H1 (cell line): ENCODE data around the gene MAP3K13. TPM values are rescaled to one million over a fixed set of nuclear protein-coding genes. Genes with fewer than 3 reads are reported as not detected.

Experiments used
- CTCF ChIA-PET: fragments of 300-600 bp; sonication (Branson Sonifier 250); formaldehyde crosslinking; loops from one replicate; lab custom pipeline; 2021; ENCODE audit not compliant: partially characterized antibody; lab: Charles Lee
- POLR2A ChIA-PET: fragments of 300-600 bp; sonication (Branson Sonifier 250); formaldehyde crosslinking; loops from one replicate; lab custom pipeline; 2021; ENCODE audit warnings: inconsistent platforms; ENCODE audit not compliant: partially characterized antibody; lab: Charles Lee
- DNase-seq, 2 experiments: peaks; one replicate each; pipeline versions ENCODE4 v3.0.0 to v3.0.0-alpha.2; 2010 to 2022; ENCODE audit warnings: low spot score in 2 of 2, low read depth in 1 of 2, mixed read lengths in 1 of 2
- FAIRE-seq: peaks from 2 replicates; lab custom pipeline; 2011; peaks lifted over from hg19 to GRCh38; lab: Jason Lieb, UNC
- H2AFZ ChIP-seq: 2 replicates; pipeline ENCODE4 v1.8.1; 2012; ENCODE audit warnings: low read length, inconsistent platforms
- H2AK5ac ChIP-seq: 2 replicates; pipeline ENCODE4 v1.6.1; 2013; ENCODE audit warnings: low read depth, low read length
- H2BK120ac ChIP-seq: replicated peaks from 2 replicates; pipeline ENCODE3; 2013; ENCODE audit warnings: low read depth, low read length, inconsistent platforms
- H2BK12ac ChIP-seq: 2 replicates; pipeline ENCODE4 v1.6.1; 2013; ENCODE audit warnings: low read depth, low read length
- H2BK15ac ChIP-seq: 2 replicates; pipeline ENCODE4 v1.6.1; 2013; ENCODE audit warnings: low read length
- H2BK20ac ChIP-seq: 2 replicates; pipeline ENCODE4 v1.6.1; 2013; ENCODE audit warnings: low read length
- H2BK5ac ChIP-seq: 2 replicates; pipeline ENCODE4 v1.6.1; 2013; ENCODE audit warnings: low read depth, low read length
- H3K14ac ChIP-seq: 2 replicates; pipeline ENCODE4 v1.6.1; 2013; ENCODE audit warnings: inconsistent platforms; ENCODE audit not compliant: insufficient read length
- H3K18ac ChIP-seq: 2 replicates; pipeline ENCODE4 v1.6.1; 2013; ENCODE audit warnings: low read length; ENCODE audit errors: extremely low read depth
- H3K23ac ChIP-seq: 2 replicates; pipeline ENCODE4 v1.6.1; 2013; ENCODE audit warnings: inconsistent platforms; ENCODE audit not compliant: insufficient read length
- H3K23me2 ChIP-seq: 2 replicates; pipeline ENCODE4 v1.6.1; 2013; ENCODE audit warnings: low read depth, low read length
- H3K27ac ChIP-seq: 2 replicates; pipeline ENCODE4 v1.6.1; 2011; ENCODE audit warnings: low read depth, low read length, inconsistent platforms
- H3K27me3 ChIP-seq, 4 experiments: replicated peaks in 1 of 4; 1 replicate in 1 of 4; 2 replicates in 3 of 4; pipeline versions ENCODE4 v1.6.1 to v1.8.1; 2011 to 2013; ENCODE audit warnings: low read length in 3 of 4, mild to moderate bottlenecking in 3 of 4, inconsistent platforms in 2 of 4, mixed read lengths in 2 of 4, moderate library complexity in 1 of 4; ENCODE audit not compliant: control insufficient read depth in 3 of 4, insufficient read depth in 3 of 4; ENCODE audit errors: extremely low read depth in 1 of 4
- H3K36me3 ChIP-seq, 4 experiments: 2 replicates each; pipeline versions ENCODE4 v1.6.1 to v1.8.1; 2011 to 2013; ENCODE audit warnings: mild to moderate bottlenecking in 4 of 4, low read length in 3 of 4, moderate library complexity in 2 of 4, control low read depth in 1 of 4, inconsistent platforms in 1 of 4; ENCODE audit not compliant: insufficient read depth in 4 of 4, control insufficient read depth in 2 of 4
- H3K4ac ChIP-seq: replicated peaks from 2 replicates; pipeline ENCODE3; 2013; ENCODE audit warnings: low read length, low read depth, mixed read lengths, inconsistent platforms; ENCODE audit not compliant: insufficient read length
- H3K4me1 ChIP-seq, 4 experiments: replicated peaks in 1 of 4; 1 replicate in 1 of 4; 2 replicates in 3 of 4; pipeline versions ENCODE4 v1.6.1 to v1.8.1; 2011 to 2013; ENCODE audit warnings: low read length in 3 of 4, inconsistent platforms in 2 of 4, mixed read lengths in 1 of 4; ENCODE audit not compliant: insufficient read depth in 4 of 4, control insufficient read depth in 3 of 4
- H3K4me2 ChIP-seq, 2 experiments: 2 replicates each; pipeline versions ENCODE4 v1.6.1 to v1.8.1; 2011 to 2013; ENCODE audit warnings: low read depth in 2 of 2, low read length in 2 of 2, control low read depth in 1 of 2, inconsistent platforms in 1 of 2, mild to moderate bottlenecking in 1 of 2; ENCODE audit not compliant: insufficient read depth in 1 of 2
- H3K4me3 ChIP-seq, 4 experiments: fragments of 200-600, 300-600 bp in 1 of 4; sonication (generic), shearing (Covaris generic), sonication (Bioruptor Twin) in 1 of 4; 2 replicates each; pipeline versions ENCODE4 v1.5.1 to v1.8.1; 2011 to 2016; ENCODE audit warnings: low read length in 4 of 4, low read depth in 3 of 4, control low read depth in 2 of 4, inconsistent platforms in 2 of 4, mild to moderate bottlenecking in 2 of 4, mixed read lengths in 1 of 4, moderate library complexity in 1 of 4; ENCODE audit not compliant: insufficient read depth in 2 of 4; ENCODE audit errors: extremely low read depth in 1 of 4
- H3K56ac ChIP-seq: replicated peaks from 2 replicates; pipeline ENCODE3; 2013; ENCODE audit warnings: low read depth, mild to moderate bottlenecking, mixed read lengths, low read length, inconsistent platforms; ENCODE audit not compliant: insufficient read length
- H3K79me1 ChIP-seq: 2 replicates; pipeline ENCODE4 v1.6.1; 2013; ENCODE audit warnings: low read depth, low read length, control low read depth
- H3K79me2 ChIP-seq, 2 experiments: 2 replicates each; pipeline versions ENCODE4 v1.6.1 to v1.8.1; 2012 to 2013; ENCODE audit warnings: low read length in 2 of 2, mild to moderate bottlenecking in 2 of 2, inconsistent platforms in 1 of 2; ENCODE audit not compliant: insufficient read depth in 2 of 2, control insufficient read depth in 1 of 2
- H3K9ac ChIP-seq, 4 experiments: replicated peaks in 1 of 4; 1 replicate in 1 of 4; 2 replicates in 3 of 4; pipeline versions ENCODE4 v1.6.1 to v1.8.1; 2011 to 2013; ENCODE audit warnings: low read depth in 3 of 4, low read length in 3 of 4, control low read depth in 2 of 4, mild to moderate bottlenecking in 2 of 4, moderate library complexity in 2 of 4, inconsistent platforms in 1 of 4; ENCODE audit errors: extremely low read depth in 1 of 4
- H3K9me3 ChIP-seq, 2 experiments: 2 replicates each; pipeline versions ENCODE4 v1.6.1 to v1.8.1; 2012 to 2013; ENCODE audit warnings: mild to moderate bottlenecking in 2 of 2, moderate library complexity in 2 of 2, control low read depth in 1 of 2, inconsistent platforms in 1 of 2, low read depth in 1 of 2, low read length in 1 of 2, mixed read lengths in 1 of 2; ENCODE audit not compliant: insufficient read depth in 2 of 2
- H4K20me1 ChIP-seq, 2 experiments: replicated peaks in 1 of 2; 2 replicates each; pipeline versions ENCODE3 to v1.8.1; 2011 to 2013; ENCODE audit warnings: inconsistent platforms in 2 of 2, low read length in 2 of 2, mild to moderate bottlenecking in 1 of 2; ENCODE audit not compliant: insufficient read depth in 2 of 2, control insufficient read depth in 1 of 2
- H4K5ac ChIP-seq: 2 replicates; pipeline ENCODE4 v1.6.1; 2013; ENCODE audit warnings: low read length, low read depth, mixed read lengths, inconsistent platforms; ENCODE audit not compliant: insufficient read length
- H4K8ac ChIP-seq: 2 replicates; pipeline ENCODE4 v1.8.0; 2013; ENCODE audit warnings: mild to moderate bottlenecking, moderate library complexity, low read length, inconsistent platforms; ENCODE audit not compliant: insufficient read depth; ENCODE audit errors: extremely low read depth
- H4K91ac ChIP-seq: replicated peaks from 2 replicates; pipeline ENCODE3; 2013; ENCODE audit warnings: low read length, mixed read lengths, inconsistent platforms; ENCODE audit not compliant: insufficient read length
- BCL11A ChIP-seq, 2 experiments: IDR thresholded peaks; one replicate each; pipeline ENCODE4 v1.6.1; 2011; ENCODE audit warnings: low read depth in 2 of 2, low read length in 2 of 2, mild to moderate bottlenecking in 2 of 2
- CTBP2 ChIP-seq: IDR thresholded peaks from 2 replicates; pipeline ENCODE4 v1.7.0; 2011; ENCODE audit warnings: borderline replicate concordance, mild to moderate bottlenecking, moderate library complexity, mixed read lengths, low read length; ENCODE audit not compliant: insufficient read depth, insufficient read length
- FOSL1 ChIP-seq: IDR thresholded peaks from 2 replicates; pipeline ENCODE4 v1.6.1; 2011; ENCODE audit warnings: mild to moderate bottlenecking, low read depth, low read length, moderate library complexity; ENCODE audit not compliant: insufficient read depth
- JUN ChIP-seq: IDR thresholded peaks from 2 replicates; pipeline ENCODE4 v1.6.1; 2011; ENCODE audit warnings: low read depth, mild to moderate bottlenecking, improper control_type of control experiment, low read length
- JUND ChIP-seq: IDR thresholded peaks from 2 replicates; pipeline ENCODE4 v1.6.1; 2011; ENCODE audit warnings: mild to moderate bottlenecking, improper control_type of control experiment, low read length
- SP1 ChIP-seq: IDR thresholded peaks from 2 replicates; pipeline ENCODE4 v1.6.1; 2011; ENCODE audit warnings: low read depth, low read length
- SP4 ChIP-seq: IDR thresholded peaks from 2 replicates; pipeline ENCODE4 v1.6.1; 2012; ENCODE audit warnings: low read length, inconsistent platforms
- SRF ChIP-seq: IDR thresholded peaks from 2 replicates; pipeline ENCODE4 v1.6.1; 2011; ENCODE audit warnings: mild to moderate bottlenecking, low read depth, low read length, moderate library complexity
- TEAD4 ChIP-seq: IDR thresholded peaks from 2 replicates; pipeline ENCODE4 v1.6.1; 2012; ENCODE audit warnings: low read depth, low read length, inconsistent platforms, mixed read lengths
- WGBS, 2 experiments: shearing (Covaris generic) in 1 of 2; methylation state at CpG; one replicate each; pipeline versions ENCODE4 v1.1.6 to v1.1.7; 2013 to 2015; ENCODE audit warnings: low lambda C conversion rate in 2 of 2, mixed read lengths in 2 of 2, inconsistent platforms in 1 of 2, low coverage in 1 of 2, missing lambda C conversion rate in 1 of 2; ENCODE audit not compliant: insufficient replicate concordance in 2 of 2, insufficient coverage in 1 of 2, insufficient read length in 1 of 2; ENCODE audit errors: extremely low coverage in 1 of 2, missing lambda C conversion rate in 1 of 2; 5-methylcytosine and 5-hydroxymethylcytosine counted together
- polyA plus RNA-seq, 7 experiments: library from polyadenylated mRNA; depleted of rRNA in 3 of 7; stranded (reverse) in 5 of 7; unstranded in 2 of 7; fragments of >200 nt in 5 of 7; fragments of 200-250 nt in 2 of 7; gene quantifications; 1 replicate in 5 of 7; 2 replicates in 1 of 7; 4 replicates in 1 of 7; pipeline versions ENCODE4 v1.2.1 to v1.2.3, GENCODE V29; 2011 to 2013; ENCODE audit warnings: missing spikeins in 2 of 7, mixed read lengths in 2 of 7
- total RNA-seq: library from RNA; stranded (reverse); fragmentation: NEBNext Ultra II Directional; extraction: Animal tissue kit (Norgen Biotek cat#: 25700); gene quantifications from 2 replicates; pipeline ENCODE4 v1.2.1, GENCODE V29; 2021
- TF ChIP-seq, protein P1 (sequence below): IDR thresholded peaks from 2 replicates; pipeline ENCODE4 v1.6.1; 2012; ENCODE audit warnings: inconsistent platforms
- TF ChIP-seq, protein P2 (sequence below): IDR thresholded peaks from 2 replicates; pipeline ENCODE4 v1.6.1; 2011; ENCODE audit warnings: low read length, improper control_type of control experiment

Gene MAP3K13
- total and polyA plus RNA-seq, 2 of the 8 experiments (the other 6 are each of a cell fraction or from before 2014, with no cell fraction given): 6.8 to 17.9 TPM

DNA sequence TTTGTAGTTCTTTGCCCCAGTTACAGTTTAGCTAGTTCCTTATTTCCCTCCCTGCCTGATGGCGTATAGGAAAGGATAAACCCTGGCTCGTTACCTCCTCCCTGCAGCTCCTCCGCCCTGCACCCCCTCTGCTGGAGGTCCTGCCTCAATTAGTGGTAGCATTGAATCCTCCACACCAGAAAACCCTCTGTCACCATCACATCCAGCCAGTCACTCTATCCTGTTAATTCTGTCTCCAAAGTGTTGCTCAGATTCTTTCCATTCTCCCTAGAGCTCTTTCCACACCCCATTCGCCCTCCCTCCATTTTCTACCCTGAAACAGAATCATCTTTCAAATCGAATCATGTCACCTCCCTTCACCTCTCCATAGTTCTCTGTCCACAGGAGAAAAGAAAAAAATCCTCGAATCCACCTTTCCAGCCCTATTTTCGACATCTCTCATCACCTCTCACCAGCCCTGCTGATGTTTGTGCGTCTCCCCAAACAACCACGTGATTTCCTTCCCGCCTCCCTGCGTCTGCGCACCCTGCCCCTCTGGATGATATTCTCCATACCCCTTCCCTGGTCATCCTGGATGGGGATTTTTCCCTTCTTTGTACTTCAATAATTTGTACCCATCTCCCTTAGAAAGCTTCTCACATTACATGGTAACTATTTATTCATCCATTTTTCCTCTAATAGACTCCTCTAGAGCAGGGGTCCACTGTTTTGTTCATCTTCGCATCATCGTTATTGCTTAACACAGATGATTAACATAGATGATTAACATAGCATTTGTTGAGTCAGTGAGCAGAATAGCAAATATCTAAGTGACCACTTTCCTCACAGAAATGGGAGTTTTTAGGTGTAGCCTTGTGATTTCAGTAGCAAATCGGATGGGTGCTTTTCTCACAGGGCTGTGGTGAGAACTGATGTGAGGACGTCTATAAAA, 37.1 kb downstream of the MAP3K13 start:
- H3K14ac ChIP-seq: no peak overlapping the region
- no peaks in the 10 kb centered on the region for H3K36me3 ChIP-seq
- no peak overlapping the region for H3K9ac ChIP-seq
- H3K27ac ChIP-seq: no peak overlapping the region
- H3K23me2 ChIP-seq: no peaks in the 10 kb centered on the region
- H2BK20ac ChIP-seq: no peak overlapping the region
- no peak overlapping the region for H4K8ac ChIP-seq
- FAIRE-seq (no peak), DNase-seq (no peak)
- H3K56ac ChIP-seq: no peak overlapping the region
- H3K9me3 ChIP-seq: no peaks in the 10 kb centered on the region
- H2AK5ac ChIP-seq: no peak overlapping the region
- no peak overlapping the region for H3K4me2 ChIP-seq
- H3K79me1 ChIP-seq: no peaks in the 10 kb centered on the region
- no peaks in the 10 kb centered on the region for H3K27me3 ChIP-seq
- no peaks in the 10 kb centered on the region for H4K20me1 ChIP-seq
- no peak overlapping the region for H2BK120ac ChIP-seq
- H3K23ac ChIP-seq: no peak overlapping the region
- no peak overlapping the region for H3K18ac ChIP-seq
- no peaks in the 10 kb centered on the region for H3K4me1 ChIP-seq
- H3K4ac ChIP-seq: no peak overlapping the region
- H2BK12ac ChIP-seq: no peak overlapping the region
- no peak overlapping the region for H2BK15ac ChIP-seq
- no peak overlapping the region for H3K4me3 ChIP-seq
- no peak overlapping the region for H2BK5ac ChIP-seq
- 80% methylated on average over 16 of the region's 16 CpGs; no CpG with 5 or more reads in 1 of the 2 experiments for WGBS, 2 experiments
- H3K79me2 ChIP-seq: no peaks in the 10 kb centered on the region
- CTCF ChIA-PET: interaction anchor here (0.7 to 2.8 kb wide), 5 partner anchors 8 to 130 kb away, joined by 3 to 11 read pairs (median 3); no protein-coding TSS in a partner anchor
- no peak overlapping the region for H4K5ac ChIP-seq
- no peak overlapping the region for H4K91ac ChIP-seq
- POLR2A ChIA-PET: no interaction called here
- peak overlapping the region; percentile 2 for H2AFZ ChIP-seq
- TF ChIP-seq, protein P1, sequence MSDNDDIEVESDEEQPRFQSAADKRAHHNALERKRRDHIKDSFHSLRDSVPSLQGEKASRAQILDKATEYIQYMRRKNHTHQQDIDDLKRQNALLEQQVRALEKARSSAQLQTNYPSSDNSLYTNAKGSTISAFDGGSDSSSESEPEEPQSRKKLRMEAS: no peak
- TF ChIP-seq JUN (no peak), SP4 (no peak), BCL11A (IDR thresholded peaks at IDR 0.05; ENCODE audit: low read depth in 2 of 2, low read length in 2 of 2) (no peak), TEAD4 (no peak), SP1 (no peak), JUND (no peak), CTBP2 (no peak), FOSL1 (no peak), SRF (no peak)
- TF ChIP-seq, protein P2, sequence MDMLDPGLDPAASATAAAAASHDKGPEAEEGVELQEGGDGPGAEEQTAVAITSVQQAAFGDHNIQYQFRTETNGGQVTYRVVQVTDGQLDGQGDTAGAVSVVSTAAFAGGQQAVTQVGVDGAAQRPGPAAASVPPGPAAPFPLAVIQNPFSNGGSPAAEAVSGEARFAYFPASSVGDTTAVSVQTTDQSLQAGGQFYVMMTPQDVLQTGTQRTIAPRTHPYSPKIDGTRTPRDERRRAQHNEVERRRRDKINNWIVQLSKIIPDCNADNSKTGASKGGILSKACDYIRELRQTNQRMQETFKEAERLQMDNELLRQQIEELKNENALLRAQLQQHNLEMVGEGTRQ: no peak
